GM15510 (cell line): Measurements from ENCODE around the gene MRGPRX3.

Experiments used
- POLR2A ChIP-seq: IDR thresholded peaks from 3 replicates; pipeline ENCODE4 v1.6.1; 2011; ENCODE audit warnings: borderline replicate concordance; ENCODE audit not compliant: insufficient read length; ENCODE audit errors: extremely low read depth

Gene MRGPRX3

DNA sequence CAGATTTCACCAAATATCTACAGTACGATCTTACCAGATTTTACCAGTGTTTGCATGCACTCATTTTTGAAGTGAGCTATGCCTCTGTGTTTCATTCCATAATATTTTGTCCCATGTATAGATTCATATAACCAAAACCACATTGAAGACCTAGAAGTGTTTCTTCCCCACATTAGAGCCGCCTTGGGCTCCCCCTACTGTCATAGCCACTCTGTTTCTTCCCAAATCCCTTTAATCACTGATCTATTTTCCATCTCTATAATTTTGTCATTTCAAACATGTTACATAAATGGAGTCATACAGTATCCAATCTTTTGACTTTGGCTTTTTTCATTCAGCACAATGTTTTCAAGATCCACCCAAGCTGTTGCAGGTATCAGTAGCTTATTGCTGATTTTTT is 12.7 kb downstream of the MRGPRX3 start:
- no peak for TF ChIP-seq POLR2A

DNA sequence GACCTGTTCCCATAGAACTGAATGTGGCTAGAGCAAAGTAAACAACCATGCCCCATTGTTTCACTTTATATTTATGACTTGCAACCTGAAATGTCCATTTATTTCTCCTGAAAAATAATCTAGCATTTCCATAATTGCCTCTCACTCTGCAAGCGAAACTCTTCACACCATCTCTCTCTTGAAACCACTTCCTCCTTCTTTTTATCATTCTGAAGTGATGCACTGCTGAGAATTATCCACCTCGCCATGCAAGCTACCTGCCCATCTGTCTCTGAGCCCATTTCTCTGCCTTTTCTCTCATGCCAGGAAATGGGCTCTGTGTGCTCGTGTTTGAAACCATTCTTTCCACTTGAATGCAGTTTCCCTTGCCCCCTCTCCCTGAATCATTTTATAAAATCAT is 13.5 kb downstream of the MRGPRX3 start:
- no peak for TF ChIP-seq POLR2A

DNA sequence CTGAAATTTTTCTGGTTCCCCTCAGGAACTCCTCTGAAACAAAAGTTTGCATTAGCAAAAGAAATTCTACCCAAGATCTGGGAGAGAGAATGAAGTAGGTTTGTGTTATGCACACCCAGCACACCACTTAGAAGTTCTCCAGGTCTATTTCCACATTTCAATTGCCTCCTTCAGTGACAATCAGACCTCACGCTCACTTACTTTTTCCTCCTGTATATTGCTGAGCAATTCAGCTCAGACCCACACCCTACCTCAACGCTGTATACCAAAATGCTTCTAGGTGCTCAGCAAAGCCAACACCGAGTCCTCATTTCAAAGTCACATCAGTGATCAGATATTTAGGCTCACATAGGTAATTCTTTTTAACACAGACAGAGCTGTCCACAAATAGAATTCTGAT is 19.2 kb downstream of the MRGPRX3 start:
- TF ChIP-seq POLR2A: no peak

DNA sequence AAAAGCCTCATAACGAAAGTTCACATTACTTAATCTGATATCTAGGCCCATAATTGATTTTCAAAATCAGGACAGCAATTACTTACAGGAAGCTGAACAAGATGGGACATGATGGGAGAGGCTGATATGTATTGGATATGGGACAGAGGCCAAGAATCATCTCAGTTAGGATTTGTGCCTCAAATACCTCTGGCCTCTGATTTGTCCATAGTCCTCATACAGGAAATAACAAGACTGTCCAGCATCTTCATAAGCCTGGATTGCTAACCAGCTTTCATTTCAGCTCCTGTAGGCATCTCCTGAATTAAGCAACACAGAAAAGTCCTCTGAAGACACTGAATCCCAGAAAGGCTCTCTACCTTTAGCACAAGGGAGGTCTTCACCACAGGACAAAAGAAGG is 36.0 kb downstream of the MRGPRX3 start:
- TF ChIP-seq POLR2A: no peak

DNA sequence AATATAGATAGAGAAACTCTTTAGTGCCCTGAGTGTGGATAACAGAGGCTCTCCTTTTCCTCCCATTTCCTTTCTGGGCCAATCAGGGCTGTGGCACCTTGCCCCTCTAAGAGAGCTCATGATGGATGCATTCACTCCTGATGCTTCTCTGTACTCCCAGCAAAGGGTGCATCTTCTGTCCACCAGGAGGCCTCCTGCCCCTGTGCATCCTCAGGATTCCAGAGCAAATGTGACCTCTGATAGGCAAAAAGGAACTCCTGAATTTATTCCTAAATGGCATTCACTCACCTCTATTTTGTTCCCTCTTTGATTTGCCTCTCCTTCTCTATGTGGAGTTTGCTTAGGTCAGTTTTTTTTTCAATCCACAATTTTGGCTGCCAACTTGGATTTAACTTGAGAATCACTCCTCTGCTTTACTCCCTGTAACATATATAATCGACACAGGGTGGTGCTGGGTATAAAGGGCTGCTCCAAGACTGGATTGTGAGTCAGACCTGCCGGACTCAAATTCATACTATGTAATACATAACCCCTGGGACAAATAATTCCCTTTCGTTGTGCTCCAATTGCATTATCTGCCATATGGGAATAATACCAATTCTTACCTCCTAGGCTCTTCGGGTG is 39.1 kb downstream of the MRGPRX3 start:
- TF ChIP-seq POLR2A: no peak

DNA sequence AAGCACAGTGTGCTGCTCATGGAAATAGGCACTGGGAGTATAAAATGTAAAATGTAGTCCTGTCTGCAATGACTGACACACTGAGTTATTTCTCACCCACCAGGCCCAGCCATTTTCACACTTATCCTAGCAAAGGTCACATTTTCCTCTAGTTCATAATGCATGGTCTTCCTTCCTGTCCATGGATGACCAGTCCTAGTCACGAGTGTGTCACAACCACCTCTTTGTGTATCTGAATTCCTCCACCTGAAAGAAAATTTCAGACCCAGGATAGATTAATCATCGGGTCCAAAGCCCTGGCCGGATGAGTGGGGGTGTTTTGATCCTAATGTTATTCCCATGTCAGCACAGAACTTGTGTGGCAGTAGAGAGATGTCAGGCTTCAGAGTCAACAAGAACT is 40.3 kb downstream of the MRGPRX3 start, which contains the start of gene MRGPRX4:
Gene MRGPRX4, plus strand, starts transcription at position 172 of the 400 bp plus-strand sequence. CDS start 420 bp downstream, outside the sequence.
- TF ChIP-seq POLR2A: no peak

DNA sequence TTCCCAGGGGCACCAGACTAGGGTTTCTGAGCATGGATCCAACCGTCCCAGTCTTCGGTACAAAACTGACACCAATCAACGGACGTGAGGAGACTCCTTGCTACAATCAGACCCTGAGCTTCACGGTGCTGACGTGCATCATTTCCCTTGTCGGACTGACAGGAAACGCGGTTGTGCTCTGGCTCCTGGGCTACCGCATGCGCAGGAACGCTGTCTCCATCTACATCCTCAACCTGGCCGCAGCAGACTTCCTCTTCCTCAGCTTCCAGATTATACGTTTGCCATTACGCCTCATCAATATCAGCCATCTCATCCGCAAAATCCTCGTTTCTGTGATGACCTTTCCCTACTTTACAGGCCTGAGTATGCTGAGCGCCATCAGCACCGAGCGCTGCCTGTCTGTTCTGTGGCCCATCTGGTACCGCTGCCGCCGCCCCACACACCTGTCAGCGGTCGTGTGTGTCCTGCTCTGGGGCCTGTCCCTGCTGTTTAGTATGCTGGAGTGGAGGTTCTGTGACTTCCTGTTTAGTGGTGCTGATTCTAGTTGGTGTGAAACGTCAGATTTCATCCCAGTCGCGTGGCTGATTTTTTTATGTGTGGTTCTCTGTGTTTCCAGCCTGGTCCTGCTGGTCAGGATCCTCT is 41.0 kb downstream of the MRGPRX3 start:
- no peak for TF ChIP-seq POLR2A
